SK-N-MC (cell line): ENCODE results near the gene SEPTIN5.

Experiments
- EZH2 ChIP-seq: fragments of 200-600 bp; sonication (generic); IDR thresholded peaks from one replicate; pipeline ENCODE4 v1.6.1; 2017; ENCODE audit warnings: antibody characterized with exemption
- POLR2AphosphoS5 ChIP-seq: IDR thresholded peaks from 2 replicates; pipeline ENCODE4 v1.6.1; 2012; ENCODE audit warnings: mild to moderate bottlenecking, low read depth, low read length, borderline replicate concordance

DNA sequence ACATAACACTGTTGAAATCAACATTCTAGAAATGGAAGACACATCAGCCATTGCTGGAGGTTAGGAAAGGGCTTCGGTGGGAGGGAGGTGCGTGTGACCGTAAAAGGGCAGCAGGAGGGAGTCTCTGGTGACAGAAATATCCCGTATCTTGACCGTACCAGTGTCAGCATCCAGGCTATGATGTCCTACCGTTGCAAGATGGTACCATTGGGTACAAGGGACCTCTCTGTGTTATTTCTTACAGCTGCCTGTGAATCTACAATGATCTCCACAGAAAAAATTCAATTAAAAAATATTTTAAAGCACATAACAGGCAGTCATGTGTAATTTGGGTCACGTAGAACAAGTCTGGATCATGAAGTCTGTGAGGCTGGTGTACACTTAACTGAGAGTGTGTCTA is 27.4 kb upstream of the SEPTIN5 start:
- TF ChIP-seq EZH2 (no peak), POLR2AphosphoS5 (no peak)
